Activated gamma-delta T cell (primary cell): ENCODE results near the gene MERTK.
"Not testable (repeated sequence)": the region's sequence is repeated elsewhere in the genome, so short reads cannot be mapped to it uniquely, and the experiment has no call there.

Experiments
- DNase-seq: peaks from one replicate; lab custom pipeline; 2025; lab: John Stamatoyannopoulos, UW
- total RNA-seq, 2 donors: gene quantifications; one replicate each; lab custom pipeline; 2026; lab: John Stamatoyannopoulos, UW

The MERTK gene
- 0.92 to 1.8 reads per million in 2 donors for total RNA-seq

DNA sequence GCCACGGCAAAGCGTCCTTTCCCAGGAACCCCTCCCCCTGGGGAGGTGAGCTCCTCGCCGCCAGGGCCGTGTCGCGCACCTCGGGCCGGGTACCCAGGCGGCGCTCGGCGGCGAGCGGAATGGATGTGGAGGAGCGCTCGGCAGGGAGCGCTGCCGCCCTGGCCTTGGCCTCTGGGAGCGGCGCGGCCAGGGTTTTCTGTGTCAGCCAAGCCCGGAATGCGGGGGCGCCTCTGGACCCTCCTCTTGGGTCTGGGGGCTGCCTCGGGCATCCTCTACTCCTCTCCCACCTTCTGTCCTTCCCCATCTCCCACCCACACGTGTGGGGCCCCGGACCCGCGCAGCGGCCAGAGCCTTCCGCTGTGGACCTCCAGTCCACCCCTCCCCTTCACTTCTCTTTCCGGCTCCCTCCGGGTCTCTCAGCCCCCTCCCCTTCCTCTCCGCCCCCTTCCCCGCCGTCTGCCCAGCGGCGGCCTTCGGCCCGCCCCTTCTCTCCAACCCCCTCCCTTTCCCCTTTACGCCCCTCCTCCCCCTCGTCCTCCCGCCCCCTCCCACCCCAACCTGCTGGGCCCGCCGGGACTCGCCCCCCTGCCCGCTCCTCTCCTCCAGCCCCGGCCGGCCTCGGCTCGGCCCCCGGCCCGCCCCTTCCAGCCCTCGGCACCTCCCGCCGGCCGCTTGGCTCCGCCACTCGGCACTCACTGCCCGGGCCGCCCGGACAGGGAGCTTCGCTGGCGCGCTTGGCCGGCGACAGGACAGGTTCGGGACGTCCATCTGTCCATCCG is at the start of gene MERTK:
Gene MERTK, plus strand, starts transcription at position 684 of the 779 bp plus-strand sequence. CDS start 129 bp downstream, outside the sequence.
- DNase-seq = peak; percentile 22

DNA sequence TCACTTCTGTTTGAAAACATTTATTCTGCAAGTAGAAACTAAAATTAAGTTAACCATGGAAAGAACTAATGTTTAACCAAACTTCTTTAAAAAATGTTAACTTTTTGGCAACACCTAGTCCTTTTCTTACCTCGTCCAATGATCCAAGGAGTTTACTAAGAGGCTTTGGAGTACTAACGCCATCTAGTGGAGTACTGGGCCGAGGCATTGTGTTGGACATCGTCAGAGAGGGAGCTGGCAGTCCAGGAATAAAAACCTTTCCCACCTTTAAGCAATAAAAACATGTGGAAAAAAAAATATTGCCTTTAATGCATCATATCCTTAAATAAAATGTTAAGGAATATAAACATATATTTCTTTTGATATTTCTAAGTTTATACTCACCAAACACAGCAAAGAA is 47.8 kb upstream of the MERTK start:
- not testable (repeated sequence) for DNase-seq

GRCh38 chr2:111852544-111852943 is 45.9 kb upstream of the MERTK start:
- not testable (repeated sequence) for DNase-seq

DNA sequence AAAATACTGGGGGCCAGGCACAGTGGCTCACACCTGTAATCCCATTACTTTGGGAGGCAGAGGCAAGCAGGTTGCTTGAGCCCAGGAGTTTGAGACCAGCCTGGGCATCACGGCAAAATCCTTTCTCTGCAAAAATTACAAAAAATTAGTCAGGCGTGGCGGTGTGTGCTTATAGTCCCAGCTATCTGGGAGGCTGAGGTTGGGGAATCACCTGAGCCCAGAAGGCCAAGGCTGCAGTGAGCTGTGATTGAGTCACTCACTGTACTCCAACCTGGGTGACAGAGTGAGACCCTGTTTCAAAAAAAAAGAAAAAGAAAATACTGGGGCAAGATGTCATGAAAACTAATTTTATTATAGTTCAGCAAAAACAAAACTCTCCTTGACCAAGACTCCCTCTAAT is 38.4 kb upstream of the MERTK start:
- not testable (repeated sequence) for DNase-seq

DNA sequence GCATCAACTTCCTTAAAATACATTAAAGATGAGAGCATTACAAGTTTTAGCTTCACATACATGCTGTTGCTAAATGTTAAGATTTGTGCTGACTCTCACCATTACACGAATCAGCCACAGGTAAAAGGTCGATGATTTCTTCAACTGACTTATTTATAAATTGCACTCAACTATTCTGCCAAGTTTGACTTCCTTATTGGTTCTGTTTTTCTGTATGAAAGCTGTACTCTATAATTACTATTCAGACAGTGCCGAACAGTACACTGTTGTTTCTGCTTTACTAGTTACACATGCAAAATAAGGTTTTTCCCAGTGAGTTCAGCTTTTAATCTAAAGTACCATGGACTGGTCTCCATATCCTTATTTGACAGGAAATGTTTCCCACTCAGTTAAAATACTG is 33.3 kb upstream of the MERTK start:
- DNase-seq = not testable (repeated sequence)

DNA sequence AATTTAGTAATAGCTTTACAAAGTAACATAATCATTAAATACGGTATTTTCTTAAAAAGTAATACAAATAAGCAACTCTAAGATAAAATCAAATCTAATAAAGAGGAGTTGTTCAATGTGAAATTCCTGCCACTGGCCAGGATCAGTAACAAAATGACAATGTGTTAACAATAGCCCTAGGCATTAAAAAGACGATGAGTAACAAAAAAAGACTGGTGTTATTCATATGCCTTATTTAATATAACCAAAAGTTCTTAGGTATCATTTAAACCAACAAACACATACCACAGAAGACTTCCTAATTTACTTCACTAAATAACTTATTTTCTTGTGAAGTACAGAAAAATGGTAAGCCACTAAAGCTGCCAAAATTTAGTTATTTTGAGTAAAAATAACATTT is 25.6 kb upstream of the MERTK start:
- DNase-seq = not testable (repeated sequence)

DNA sequence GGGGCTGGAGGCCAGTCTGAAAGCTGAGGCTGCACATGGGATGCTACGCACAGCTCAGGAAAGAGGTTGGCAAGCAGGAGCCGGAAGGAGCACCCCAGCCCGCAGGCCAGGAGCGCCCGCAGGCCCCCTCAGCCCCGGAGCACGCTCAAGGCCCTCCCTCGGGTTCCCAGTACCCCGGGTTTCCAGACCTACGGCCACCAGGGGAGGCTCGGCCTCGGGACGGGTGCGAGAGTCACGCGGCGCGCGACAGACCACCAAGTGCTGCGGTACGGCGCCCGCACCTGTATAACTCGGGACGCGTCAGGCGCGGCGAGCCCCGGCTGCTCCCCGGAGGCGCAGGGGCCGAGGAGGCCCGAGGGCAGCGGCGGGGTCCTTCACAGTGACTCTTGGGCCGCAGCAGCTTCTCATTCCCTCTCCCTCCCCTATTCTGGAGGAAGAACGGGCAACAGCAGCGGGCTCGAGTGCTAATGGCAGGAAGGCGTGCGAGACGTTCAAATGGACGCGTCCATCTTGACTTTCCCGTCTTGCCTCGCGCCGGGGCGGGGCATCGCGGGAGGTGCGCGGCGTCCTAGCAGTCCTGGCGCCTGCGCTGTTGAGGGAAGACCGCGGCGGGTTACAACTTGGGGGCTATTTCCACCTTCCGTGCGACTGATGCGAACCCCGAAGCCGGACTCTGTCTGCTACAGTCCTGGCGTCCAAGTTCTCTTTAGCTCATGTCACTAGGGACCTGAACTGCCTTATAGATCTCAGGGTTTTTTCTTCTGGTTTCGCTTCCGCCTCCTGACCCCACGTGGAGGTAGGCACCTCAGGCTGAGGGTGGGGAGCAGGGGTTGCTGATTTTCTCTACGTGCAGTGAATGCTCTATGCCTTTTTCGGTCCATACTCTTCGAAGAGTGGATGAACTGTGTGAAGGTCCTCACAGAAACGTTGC is 14.5 kb upstream of the MERTK start, which contains the start of gene ANAPC1:
Gene ANAPC1, minus strand, starts transcription at position 533 of the 931 bp plus-strand sequence. CDS start 3,368 bp downstream, outside the sequence.
- DNase-seq = peak; percentile 72

DNA sequence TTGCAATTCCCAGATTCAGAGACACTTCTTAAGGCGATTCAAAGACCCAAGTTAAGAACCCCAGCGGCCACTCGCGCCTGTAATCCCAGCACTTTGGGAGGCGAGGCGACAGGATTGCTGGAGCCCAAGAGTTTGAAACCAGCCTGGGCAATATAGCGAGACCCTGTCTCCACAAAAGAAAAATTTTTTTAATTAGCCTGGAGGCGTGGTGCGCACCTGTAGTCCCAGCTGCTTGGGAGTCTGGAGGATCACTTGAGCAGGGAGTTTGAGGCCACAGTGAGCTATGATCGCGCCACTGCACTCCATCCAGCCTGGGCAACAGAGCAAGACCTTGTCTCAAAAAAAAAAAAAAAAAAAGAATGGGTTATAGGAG is 13.8 kb upstream of the MERTK start:
- no peak for DNase-seq

- DNase-seq = no peak
Measured at GRCh38 chr2:111896024-111896423, 2.4 kb upstream of the MERTK start.

GRCh38 chr2:111896576-111896975 is 1.8 kb upstream of the MERTK start:
- DNase-seq = no peak

DNA sequence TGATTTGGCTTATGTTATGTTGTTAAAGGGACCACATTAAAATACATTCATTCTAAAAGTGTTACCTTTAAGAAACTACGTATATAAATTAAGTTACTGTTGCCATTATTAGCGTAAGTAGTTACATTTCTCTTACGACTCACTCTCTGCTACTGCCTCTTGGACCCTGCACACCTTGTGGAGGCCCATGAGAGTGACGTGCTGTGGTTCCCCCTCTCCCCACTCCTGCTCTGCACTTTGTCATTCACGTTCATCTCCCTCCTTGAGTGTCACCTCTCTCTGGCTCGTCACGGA is 830 bp upstream of the MERTK start:
- no peak for DNase-seq

- DNase-seq = peak; percentile 14
Measured at GRCh38 chr2:111898703-111899514, 502 bp downstream of the MERTK start.

DNA sequence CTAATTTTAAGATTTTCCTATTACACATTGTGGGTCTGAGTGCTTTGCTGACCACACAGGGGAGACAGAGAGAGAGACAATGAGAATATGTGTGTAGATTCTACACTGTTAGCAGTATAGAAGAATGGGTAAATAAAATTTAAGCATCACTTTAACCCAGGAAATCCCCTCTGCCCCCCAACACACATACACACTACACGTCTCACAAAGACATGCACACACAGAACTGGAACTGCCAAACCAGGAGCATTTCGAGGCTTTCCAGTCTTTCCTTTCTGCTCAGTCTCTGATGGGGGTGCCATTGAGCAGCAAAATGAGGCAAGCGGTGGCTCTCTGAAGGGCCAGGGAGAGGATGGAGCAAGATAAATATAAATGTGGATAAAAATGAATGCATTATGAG is 2.5 kb downstream of the MERTK start:
- DNase-seq = no peak

DNA sequence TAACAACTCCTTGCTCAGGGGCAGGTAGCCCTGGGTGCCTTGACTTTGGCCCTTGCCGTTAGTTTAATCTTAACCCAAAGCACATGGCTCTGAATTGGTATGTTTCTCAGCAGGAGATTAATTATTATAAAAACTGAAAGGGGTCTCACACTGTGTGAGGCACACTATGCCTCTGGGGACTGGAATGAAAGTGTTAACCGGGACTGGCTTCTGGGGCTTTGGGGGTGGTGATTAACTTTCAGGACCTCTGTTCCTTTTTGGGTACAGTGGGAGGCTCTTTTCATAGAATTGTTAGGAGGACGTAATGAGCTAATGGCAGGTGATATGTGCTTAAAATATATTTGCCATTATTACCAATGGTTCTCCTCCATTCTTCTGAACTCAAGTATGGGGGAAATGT is 5.1 kb downstream of the MERTK start:
- DNase-seq = no peak

DNA sequence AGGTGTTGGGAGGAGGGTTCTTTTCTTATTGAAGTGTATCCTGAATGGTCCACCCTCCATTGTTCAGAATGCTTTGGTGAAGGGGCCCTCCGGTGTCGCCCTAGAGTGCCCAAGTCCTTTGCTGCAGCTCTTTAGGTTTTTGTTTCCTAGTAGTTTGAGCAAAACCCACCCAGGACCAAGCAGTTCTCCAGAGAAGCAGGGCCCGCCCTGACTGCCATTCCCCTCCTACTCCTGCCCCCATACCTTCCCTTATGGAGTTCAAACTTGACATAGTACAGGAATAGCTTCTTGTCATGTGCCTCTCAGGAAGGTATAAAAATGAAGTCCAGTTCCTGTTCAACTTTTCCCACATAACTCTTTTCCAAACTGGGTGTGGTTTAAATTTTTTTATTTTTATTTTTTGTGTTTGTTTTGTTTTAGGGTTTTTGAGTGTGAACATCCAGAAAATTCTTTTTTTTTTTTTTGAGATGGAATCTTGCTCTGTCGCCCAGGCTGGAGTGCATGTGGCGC is 5.6 kb downstream of the MERTK start:
- no peak for DNase-seq

DNA sequence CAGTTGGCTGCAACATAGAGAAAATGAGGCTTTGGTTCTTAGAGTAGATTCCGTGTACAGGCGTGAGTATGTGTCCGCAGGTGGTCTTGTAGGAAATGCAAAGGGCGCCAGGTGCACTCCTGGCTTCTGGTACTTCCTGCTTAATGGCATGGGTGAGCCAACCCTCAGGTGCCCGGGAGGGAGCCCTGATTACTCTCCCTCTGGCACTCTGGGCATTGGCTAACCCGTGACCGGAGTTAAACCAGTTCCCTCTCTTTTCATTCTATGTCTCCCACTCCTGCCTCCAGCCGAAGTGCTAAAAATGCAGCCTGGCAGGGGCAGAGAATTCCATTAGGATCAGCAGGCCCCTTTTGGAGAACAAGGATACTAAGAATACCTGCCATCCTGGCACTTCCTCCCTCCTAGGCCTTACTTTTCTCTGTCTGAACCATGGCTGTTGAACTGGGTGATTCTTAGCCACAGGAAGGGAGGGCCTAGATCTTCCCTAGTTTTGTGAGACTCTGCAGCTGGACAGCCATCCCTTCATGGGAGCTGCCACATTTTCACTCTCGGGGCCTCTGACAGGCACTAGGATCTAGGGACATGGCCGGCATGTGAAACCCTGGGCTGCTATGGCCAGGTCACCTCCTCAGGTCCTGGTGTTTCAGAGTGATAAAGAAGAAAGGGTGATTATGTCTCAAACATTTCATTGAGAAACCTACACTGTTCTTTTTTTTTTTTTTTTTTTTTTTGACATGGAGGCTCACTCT is 6.5 kb downstream of the MERTK start:
- no peak for DNase-seq

DNA sequence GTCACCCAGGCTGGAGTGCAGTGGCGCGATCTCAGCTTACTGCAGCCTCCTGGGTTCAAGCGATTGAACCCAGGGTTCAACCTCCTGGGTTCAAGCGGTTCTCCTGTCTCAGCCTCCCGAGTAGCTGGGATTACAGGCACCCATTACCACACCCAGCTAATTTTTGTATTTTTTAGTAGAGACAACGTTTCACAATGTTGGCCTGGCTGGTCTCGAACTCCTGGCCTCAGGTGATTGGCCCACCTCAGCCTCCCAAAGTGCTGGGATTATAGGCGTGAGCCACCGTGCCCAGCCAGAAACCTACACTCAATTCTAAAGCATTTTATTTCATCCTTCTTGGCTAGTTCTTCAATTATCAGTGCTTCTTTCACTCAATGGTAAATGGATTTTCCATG is 7.1 kb downstream of the MERTK start:
- not testable (repeated sequence) for DNase-seq

DNA sequence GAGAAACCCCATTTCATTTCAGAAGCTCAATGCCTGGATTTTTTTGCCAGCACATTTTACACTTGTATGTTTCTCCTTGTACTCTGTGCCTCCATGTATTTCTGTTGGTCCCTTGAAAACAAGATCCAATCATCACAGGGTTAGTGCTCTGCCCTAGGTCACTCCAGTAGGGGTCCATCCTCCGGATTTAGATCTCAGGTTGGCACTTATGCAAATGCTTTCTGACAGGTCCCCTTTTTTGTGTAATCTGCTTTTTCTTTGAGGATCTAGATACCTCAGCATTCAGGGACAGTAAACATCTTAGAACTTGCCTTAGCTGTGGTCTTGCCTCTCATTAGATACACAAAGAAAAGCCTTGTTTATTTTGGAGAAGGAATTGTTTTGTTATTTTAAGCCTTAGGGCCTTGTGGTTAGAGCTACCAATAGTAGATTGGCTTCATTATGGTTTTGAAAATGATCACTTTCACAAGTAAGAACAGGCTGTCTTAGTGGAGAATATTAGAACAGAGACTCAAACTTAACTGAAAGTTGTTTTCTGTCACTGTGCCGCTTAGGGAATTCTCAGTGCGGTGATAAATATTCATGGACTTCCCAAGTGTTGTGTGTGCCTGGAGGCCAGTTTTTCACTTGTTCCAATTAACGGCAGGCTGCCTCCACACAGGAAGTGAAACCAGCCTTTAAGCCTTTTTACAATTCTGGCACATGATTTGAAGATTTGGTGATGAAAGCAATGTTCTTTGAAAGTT is 7.8 kb downstream of the MERTK start:
- no peak for DNase-seq

DNA sequence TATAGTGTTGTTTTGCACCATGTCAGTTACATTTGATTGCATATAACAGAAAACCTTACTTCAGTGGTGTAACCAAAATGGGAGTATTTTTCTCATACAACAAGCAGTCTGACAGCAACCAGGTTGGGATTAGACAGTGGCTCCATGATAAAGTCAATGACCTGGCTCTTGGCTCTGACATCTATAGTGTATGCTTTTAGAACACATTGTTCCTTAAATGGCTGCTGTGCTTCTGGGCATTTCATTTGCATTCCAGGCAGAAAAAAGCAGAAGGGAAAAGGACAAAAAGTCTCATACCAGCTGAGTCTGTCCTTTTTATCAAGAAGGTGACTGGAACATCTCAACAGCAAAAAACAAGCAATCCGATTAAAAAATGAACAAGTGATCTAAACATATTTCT is 10.2 kb downstream of the MERTK start:
- no peak for DNase-seq

DNA sequence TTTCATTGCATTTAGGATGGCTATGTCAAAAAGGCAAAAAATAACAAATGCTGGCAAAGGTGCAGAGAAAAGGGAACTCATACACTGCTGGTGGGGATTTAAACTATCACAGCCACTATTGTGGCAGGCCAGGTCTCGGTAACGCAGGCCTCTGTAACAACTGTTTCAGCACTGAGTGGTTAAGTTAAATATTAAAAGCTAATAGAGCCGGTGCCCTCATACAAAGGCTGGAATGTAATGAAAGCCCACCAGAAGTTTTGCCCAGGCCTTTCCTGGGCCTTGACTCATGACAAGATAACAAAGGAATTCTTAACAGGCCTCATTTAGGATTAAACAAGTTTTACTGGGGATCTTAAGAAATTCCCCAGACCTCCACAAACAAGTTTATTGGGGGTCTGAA is 10.7 kb downstream of the MERTK start:
- DNase-seq = no peak
